GM18517 (cell line): Measurements from ENCODE around the gene RTBDN.

Source experiments
- ATAC-seq: cut with Tn5 transposase; IDR thresholded peaks from one replicate; pipeline ENCODE4 v1.9.1; 2021; ENCODE audit warnings: mild to moderate bottlenecking, moderate library complexity; ENCODE audit not compliant: unreplicated experiment

RTBDN gene

GRCh38 chr19:12793290-12794195 lies 40.8 kb downstream of the RTBDN start:
- peak; percentile 31 for ATAC-seq

GRCh38 chr19:12792853-12793289 lies 41.5 kb downstream of the RTBDN start:
- no peak for ATAC-seq

GRCh38 chr19:12792051-12792852 lies 42.1 kb downstream of the RTBDN start:
- ATAC-seq, result no peak

GRCh38 chr19:12791345-12792050 lies 42.9 kb downstream of the RTBDN start, which contains the start of gene JUNB:
Gene JUNB (plus strand): TSS chr19:12791486. CDS start chr19:12791772, 286 bp downstream.
- peak; percentile 25 for ATAC-seq

- ATAC-seq, result no peak
Measured at GRCh38 chr19:12790628-12791344, 43.6 kb downstream of the RTBDN start.

GRCh38 chr19:12789904-12790619 lies 44.3 kb downstream of the RTBDN start:
- ATAC-seq, result peak; percentile 39

- no peak for ATAC-seq
Measured at GRCh38 chr19:12789098-12789903, 45.1 kb downstream of the RTBDN start.

GRCh38 chr19:12788682-12789097 lies 45.7 kb downstream of the RTBDN start:
- ATAC-seq, result no peak

GRCh38 chr19:12788042-12788681 lies 46.2 kb downstream of the RTBDN start:
- ATAC-seq, result no peak

GRCh38 chr19:12787458-12787857 lies 46.9 kb downstream of the RTBDN start:
- no peak for ATAC-seq

GRCh38 chr19:12786952-12787351 lies 47.4 kb downstream of the RTBDN start:
- ATAC-seq, result no peak

GRCh38 chr19:12786141-12786870 lies 48.1 kb downstream of the RTBDN start:
- no peak for ATAC-seq

- ATAC-seq, result no peak
Measured at GRCh38 chr19:12785431-12786031, 48.8 kb downstream of the RTBDN start.

GRCh38 chr19:12784871-12785430 lies 49.4 kb downstream of the RTBDN start:
- no peak for ATAC-seq

- ATAC-seq, result no peak
Measured at GRCh38 chr19:12784394-12784870, 49.9 kb downstream of the RTBDN start.

GRCh38 chr19:12783849-12784393 lies 50.5 kb downstream of the RTBDN start:
- ATAC-seq, result no peak
